ENCODE measurements around the gene SH3GL1.

SH3GL1 gene

GRCh38 chr19:4400135-4400936, at the start of gene SH3GL1:
Gene SH3GL1 (minus strand): TSS chr19:4400547. CDS start chr19:4400368, 179 bp downstream.
- peak; percentile 90 to 92 for DNase-seq

- no peak for DNase-seq
Measured at GRCh38 chr19:4449639-4450028, 49.3 kb upstream of the SH3GL1 start.

- no peak for DNase-seq
Measured at GRCh38 chr19:4449022-4449638, 48.8 kb upstream of the SH3GL1 start.

- DNase-seq: no peak
Measured at GRCh38 chr19:4448147-4448985, 48.0 kb upstream of the SH3GL1 start.

- no peak for DNase-seq
Measured at GRCh38 chr19:4447327-4448146, 47.2 kb upstream of the SH3GL1 start.

GRCh38 chr19:4446704-4447200, 46.4 kb upstream of the SH3GL1 start:
- no peak for DNase-seq

GRCh38 chr19:4445963-4446703, 45.8 kb upstream of the SH3GL1 start:
- DNase-seq: no peak

GRCh38 chr19:4444765-4445741, 44.7 kb upstream of the SH3GL1 start:
- DNase-seq: no peak

- DNase-seq: no peak
Measured at GRCh38 chr19:4443966-4444764, 43.8 kb upstream of the SH3GL1 start.

GRCh38 chr19:4443188-4443587, 42.8 kb upstream of the SH3GL1 start:
- no peak for DNase-seq

GRCh38 chr19:4442819-4443146, 42.4 kb upstream of the SH3GL1 start:
- no peak for DNase-seq

GRCh38 chr19:4441994-4442818, 41.9 kb upstream of the SH3GL1 start:
- DNase-seq: no peak

GRCh38 chr19:4439243-4439642, 38.9 kb upstream of the SH3GL1 start:
- no peak for DNase-seq

- no peak for DNase-seq
Measured at GRCh38 chr19:4437103-4437502, 36.8 kb upstream of the SH3GL1 start.

- DNase-seq: no peak
Measured at GRCh38 chr19:4436231-4436630, 35.9 kb upstream of the SH3GL1 start.

GRCh38 chr19:4434391-4434790, 34.0 kb upstream of the SH3GL1 start:
- DNase-seq: no peak

GRCh38 chr19:4432918-4433506, 32.7 kb upstream of the SH3GL1 start:
- no peak for DNase-seq
